Adrenal gland (tissue), 12 donors: ENCODE data around the gene DPM1. TPM values are rescaled to one million over a fixed set of nuclear protein-coding genes. Genes with fewer than 3 reads are reported as not detected.

Experiments
- DNase-seq, 7 donors: peaks; one replicate each; pipeline ENCODE4 v3.0.0-alpha.2; 2019 to 2020
- H3K27ac ChIP-seq, 5 donors: fragments of 200-600 bp; sonication (generic) in 4 of 5; 1 replicate in 3 of 5; 2 replicates in 2 of 5; pipeline versions ENCODE4 v1.5.1 to v1.8.0; 2016 to 2020; ENCODE audit warnings: mild to moderate bottlenecking in 1 of 5
- H3K27me3 ChIP-seq: fragments of 200-600 bp; 2 replicates; pipeline ENCODE4 v1.8.0; 2021
- H3K36me3 ChIP-seq, 2 donors: fragments of 200-600 bp; replicated peaks in 1 of 2; 1 replicate in 1 of 2; 2 replicates in 1 of 2; pipeline versions ENCODE4 v1.5.1 to v1.8.0; 2018 to 2022
- H3K4me1 ChIP-seq, 2 donors: fragments of 200-600 bp; replicated peaks in 1 of 2; 1 replicate in 1 of 2; 2 replicates in 1 of 2; pipeline versions ENCODE4 v1.5.1 to v1.8.0; 2018 to 2021
- H3K4me3 ChIP-seq, 4 donors: fragments of 200-600 bp; sonication (generic) in 3 of 4; one replicate each; pipeline ENCODE4 v1.5.1; 2016 to 2018
- H3K9me3 ChIP-seq, 3 donors: fragments of 200-600 bp; sonication (generic) in 1 of 3; replicated peaks in 1 of 3; 1 replicate in 2 of 3; 2 replicates in 1 of 3; pipeline versions ENCODE4 v1.5.1 to v1.8.0; 2016 to 2021
- POLR2A ChIP-seq, 2 donors: fragments of 450-650 bp; IDR thresholded peaks; one replicate each; pipeline ENCODE4 v1.6.1; 2017; ENCODE audit warnings: antibody characterized with exemption in 2 of 2, mild to moderate bottlenecking in 2 of 2, moderate library complexity in 1 of 2
- WGBS, 4 donors: extraction: QIAGEN DNeasy Blood & Tissue Kit in 2 of 4; methylation state at CpG; one replicate each; pipeline versions ENCODE4 v1.1.5 to v1.1.7; 2013 to 2017; 5-methylcytosine and 5-hydroxymethylcytosine counted together
- intact Hi-C, 2 donors: fragments of 100-400 bp; cut with DNase I; formaldehyde crosslinking; loops; one replicate each; pipeline versions ENCODE4 v1.14.1 to v1.15.0; 2022 to 2023
- polyA plus RNA-seq, 3 donors: library from polyadenylated mRNA; stranded (reverse); fragments of 200-250 nt in 2 of 3; fragments of 350-450 nt in 1 of 3; fragmentation: Illumina TruSeq in 1 of 3; extraction: RNeasy Lipid Tissue Mini Kit (QIAGEN cat#74804) in 1 of 3; gene quantifications; one replicate each; pipeline ENCODE4 v1.2.3, GENCODE V29; 2013 to 2014
- total RNA-seq, 9 donors: library from RNA; depleted of rRNA in 4 of 9; stranded (reverse); fragments of >200 nt in 4 of 9; fragments of 120-200 nt in 1 of 9; fragmentation: NEBNext Ultra II Directional in 1 of 9; extraction: Animal tissue kit (Norgen Biotek cat#: 25700) in 1 of 9; gene quantifications; one replicate each; pipeline versions ENCODE4 v1.1.0 to v1.2.4, GENCODE V29; 2013 to 2023
- TF ChIP-seq, protein P1 (sequence below), 6 experiments: fragments of 450-650 bp in 4 of 6; fragments of 200-600 bp in 2 of 6; sonication (generic) in 1 of 6; IDR thresholded peaks; 1 replicate in 5 of 6; 2 replicates in 1 of 6; pipeline versions ENCODE4 v1.5.1 to v1.8.0; 2016 to 2021; ENCODE audit warnings: antibody characterized with exemption in 6 of 6, mild to moderate bottlenecking in 2 of 6, moderate library complexity in 1 of 6
- donor health status: healthy with polysubstance abuse.
- donor health status: Bipolar disorder and iron deficiency.
- donor health status: DM: yes; HTN: yes; CAD: no.
- donor health status: DM: no; HTN: no; CAD: no.
- donor health status: DM: no; HTN: no; CAD: no.
- donor health status: DM: yes; HTN: yes; CAD: no.

The DPM1 gene
- total and polyA plus RNA-seq, 12 donors = 21.0 to 145 (median 42.9) TPM

DNA sequence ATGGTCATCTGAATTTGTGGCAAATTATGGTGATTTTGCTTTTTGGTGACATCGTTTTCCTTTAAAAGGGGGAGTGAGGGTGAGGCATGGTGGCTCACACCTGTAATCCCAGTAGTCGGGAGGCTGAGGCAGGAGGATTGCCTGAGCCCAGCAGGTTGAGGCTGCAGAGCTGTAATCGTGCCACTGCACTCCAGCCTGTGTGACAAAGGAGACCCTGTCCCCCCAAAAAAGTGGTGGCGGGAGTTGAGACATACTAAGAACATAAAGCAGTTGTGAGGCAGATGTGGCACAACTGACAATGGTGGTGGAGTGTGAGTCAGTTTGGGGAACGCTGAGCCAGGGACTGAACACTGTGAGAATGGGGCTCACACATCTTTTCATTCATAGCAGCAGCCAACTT, 72.6 kb downstream of the DPM1 start:
- Histone ChIP-seq H3K9me3 (no peaks in the 10 kb centered on the region), H3K27me3 (no peaks in the 10 kb centered on the region), H3K4me3 (no peak overlapping the region), H3K27ac (no peak overlapping the region), H3K36me3 (no peaks in the 10 kb centered on the region), H3K4me1 (peaks cover 0 to under 1% of the 10 kb centered on the region in 2 donors)
- TF ChIP-seq, protein P1, sequence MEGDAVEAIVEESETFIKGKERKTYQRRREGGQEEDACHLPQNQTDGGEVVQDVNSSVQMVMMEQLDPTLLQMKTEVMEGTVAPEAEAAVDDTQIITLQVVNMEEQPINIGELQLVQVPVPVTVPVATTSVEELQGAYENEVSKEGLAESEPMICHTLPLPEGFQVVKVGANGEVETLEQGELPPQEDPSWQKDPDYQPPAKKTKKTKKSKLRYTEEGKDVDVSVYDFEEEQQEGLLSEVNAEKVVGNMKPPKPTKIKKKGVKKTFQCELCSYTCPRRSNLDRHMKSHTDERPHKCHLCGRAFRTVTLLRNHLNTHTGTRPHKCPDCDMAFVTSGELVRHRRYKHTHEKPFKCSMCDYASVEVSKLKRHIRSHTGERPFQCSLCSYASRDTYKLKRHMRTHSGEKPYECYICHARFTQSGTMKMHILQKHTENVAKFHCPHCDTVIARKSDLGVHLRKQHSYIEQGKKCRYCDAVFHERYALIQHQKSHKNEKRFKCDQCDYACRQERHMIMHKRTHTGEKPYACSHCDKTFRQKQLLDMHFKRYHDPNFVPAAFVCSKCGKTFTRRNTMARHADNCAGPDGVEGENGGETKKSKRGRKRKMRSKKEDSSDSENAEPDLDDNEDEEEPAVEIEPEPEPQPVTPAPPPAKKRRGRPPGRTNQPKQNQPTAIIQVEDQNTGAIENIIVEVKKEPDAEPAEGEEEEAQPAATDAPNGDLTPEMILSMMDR (IDR thresholded peaks at IDR 0.05) = no peak
- no peak for TF ChIP-seq POLR2A (IDR thresholded peaks at IDR 0.05)
- 87 to 91% (median 91%) methylated on average over 5 of the region's 5 CpGs for WGBS, 4 donors
- no peak for DNase-seq
- intact Hi-C loops = no loop called here

- 75 to 81% (median 77%) methylated on average over 7 of the region's 7 CpGs for WGBS, 4 donors
- Histone ChIP-seq H3K4me1 (no peaks in the 10 kb centered on the region), H3K9me3 (no peaks in the 10 kb centered on the region), H3K4me3 (no peak overlapping the region), H3K36me3 (no peaks in the 10 kb centered on the region), H3K27me3 (no peaks in the 10 kb centered on the region), H3K27ac (no peak overlapping the region)
- TF ChIP-seq, protein P1 (IDR thresholded peaks at IDR 0.05) = no peak
- no peak for TF ChIP-seq POLR2A (IDR thresholded peaks at IDR 0.05)
- no peak for DNase-seq
- intact Hi-C loops = no loop called here
Measured at GRCh38 chr20:50885068-50885467, 73.3 kb downstream of the DPM1 start.

Other genes with a start within 250 kb of the DPM1 start
- 10 to 100 TPM in 1 of 9 donors, 1 to 10 TPM in 8; 4.6 to 10.8 (median 6.3) TPM for gene PARD6B, start 227.0 kb downstream of the DPM1 start, total RNA-seq
- 1 to 10 TPM; 1.1 to 2.4 (median 1.5) TPM for gene PARD6B, start 227.0 kb downstream of the DPM1 start, polyA plus RNA-seq
- 1 to 10 TPM in 7 of 9 donors, under 1 TPM in 2; 0.66 to 5.1 (median 2.4) TPM for gene BCAS4, start 163.5 kb downstream of the DPM1 start, total RNA-seq
- 1 to 10 TPM; 1.0 to 1.3 (median 1.2) TPM for gene BCAS4, start 163.5 kb downstream of the DPM1 start, polyA plus RNA-seq
- gene ADNP, start 27.1 kb downstream of the DPM1 start, total RNA-seq = 10 to 100 TPM; 32.4 to 76.4 (median 53.5) TPM
- 10 to 100 TPM; 37.8 to 64.7 (median 54.6) TPM for gene ADNP, start 27.1 kb downstream of the DPM1 start, polyA plus RNA-seq
- gene MOCS3, start 286 bp upstream of the DPM1 start, total RNA-seq = 1 to 10 TPM; 4.2 to 7.5 (median 6.0) TPM
- gene MOCS3, start 286 bp upstream of the DPM1 start, polyA plus RNA-seq = 1 to 10 TPM; 1.0 to 3.3 (median 1.1) TPM
- gene KCNG1, start 64.6 kb upstream of the DPM1 start, total RNA-seq = 1 to 10 TPM in 4 of 9 donors, under 1 TPM in 2, not detected in 3; 0.14 to 4.7 (median 1.5) TPM
- gene KCNG1, start 64.6 kb upstream of the DPM1 start, polyA plus RNA-seq = 1 to 10 TPM in 2 of 3 donors, under 1 TPM in 1; 0.95 to 5.3 (median 1.3) TPM